Gastroesophageal sphincter (tissue), 3 donors: ENCODE results near the gene TEFM.
"Not testable (repeated sequence)": the region's sequence is repeated elsewhere in the genome, so short reads cannot be mapped to it uniquely, and the experiment has no call there.

Source experiments
- CTCF ChIP-seq, 4 experiments: fragments of 200-600 bp in 2 of 4; fragments of 450-650 bp in 2 of 4; sonication (generic) in 1 of 4; IDR thresholded peaks; one replicate each; pipeline ENCODE4 v1.5.1; 2017 to 2019; ENCODE audit warnings: antibody characterized with exemption in 4 of 4, mild to moderate bottlenecking in 2 of 4, moderate library complexity in 2 of 4
- EP300 ChIP-seq: sonication (generic); formaldehyde crosslinking; IDR thresholded peaks from one replicate; pipeline ENCODE4 v1.6.1; 2017; ENCODE audit warnings: antibody characterized with exemption, mild to moderate bottlenecking
- POLR2A ChIP-seq, 2 donors: fragments of 450-650 bp; IDR thresholded peaks; one replicate each; pipeline ENCODE4 v1.6.1; 2017; ENCODE audit warnings: antibody characterized with exemption in 2 of 2, mild to moderate bottlenecking in 2 of 2, moderate library complexity in 1 of 2
- POLR2AphosphoS5 ChIP-seq: sonication (generic); formaldehyde crosslinking; IDR thresholded peaks from one replicate; pipeline ENCODE4 v1.6.1; 2017; ENCODE audit warnings: antibody characterized with exemption

- TF ChIP-seq CTCF (IDR thresholded peaks at IDR 0.05); EP300; POLR2A (IDR thresholded peaks at IDR 0.05); POLR2AphosphoS5: not testable (repeated sequence)
Measured at GRCh38 chr17:30931582-30931981, 25.5 kb upstream of the TEFM start.
